Measurements from ENCODE around the gene CLIC4.

- TF ChIP-seq CTCF (IDR thresholded peaks at IDR 0.05): no peak
- TF ChIP-seq POLR2A (IDR thresholded peaks at IDR 0.05): no peak
- no peak for TF ChIP-seq POLR2AphosphoS5 (IDR thresholded peaks at IDR 0.05; ENCODE audit: insufficient read depth in 1 of 2, low read depth in 1 of 2)
Measured at GRCh38 chr1:24862775-24863483, 117.7 kb downstream of the CLIC4 start.
